22Rv1 (cell line): ENCODE measurements around the gene TPST2.

Experiments
- CTCF ChIP-seq: fragments of 450-650 bp; IDR thresholded peaks from 2 replicates; pipeline ENCODE4 v1.5.1; 2017; ENCODE audit warnings: mild to moderate bottlenecking
- ZFX ChIP-seq: fragments of 450-650 bp; IDR thresholded peaks from 2 replicates; pipeline ENCODE4 v1.6.1; 2017; ENCODE audit warnings: antibody characterized with exemption, borderline replicate concordance

GRCh38 chr22:26563022-26563421 lies 26.9 kb downstream of the TPST2 start:
- TF ChIP-seq CTCF (no peak), ZFX (no peak)
